Endothelial cell of umbilical vein (primary cell): ENCODE measurements around the gene ATG12. TPM values are rescaled to one million over a fixed set of nuclear protein-coding genes. Genes with fewer than 3 reads are reported as not detected.

Experiments used
- BruUV-seq: library from RNA; stranded (reverse); fragments of 400-500 nt; replicated peaks from 2 replicates; lab custom pipeline; 2021; lab: Mats Ljungman, UMichigan
- CTCF ChIA-PET: fragments of 300-600, 350-600 bp; sonication (Branson Sonifier 250); formaldehyde crosslinking; loops from one replicate; lab custom pipeline; 2021; ENCODE audit warnings: antibody characterized with exemption, inconsistent platforms; lab: Charles Lee
- POLR2A ChIA-PET: fragments of 300-600, 350-600 bp; sonication (Branson Sonifier 250); formaldehyde crosslinking; loops from one replicate; lab custom pipeline; 2021; ENCODE audit warnings: antibody characterized with exemption, inconsistent platforms; lab: Charles Lee
- DNase-seq: peaks from one replicate; pipeline ENCODE4 v3.0.0-alpha.2; 2011; ENCODE audit warnings: low read depth, low spot score
- FAIRE-seq: peaks from 2 replicates; lab custom pipeline; 2011; peaks lifted over from hg19 to GRCh38; lab: Jason Lieb, UNC
- H2AFZ ChIP-seq: 2 replicates; pipeline ENCODE4 v1.6.0; 2012; ENCODE audit warnings: low read depth, low read length, control low read depth, inconsistent platforms
- H3K27ac ChIP-seq: 2 replicates; pipeline ENCODE4 v1.5.1; 2011; ENCODE audit warnings: low read depth, mild to moderate bottlenecking, control low read depth, low read length, moderate library complexity; ENCODE audit not compliant: insufficient read depth
- H3K27me3 ChIP-seq, 2 experiments: 2 replicates each; pipeline versions ENCODE4 v1.6.0 to v1.6.1; 2011; ENCODE audit warnings: low read length in 2 of 2, mixed read lengths in 1 of 2; ENCODE audit not compliant: control insufficient read depth in 2 of 2, insufficient read depth in 2 of 2
- H3K36me3 ChIP-seq, 2 experiments: 2 replicates in 1 of 2; 3 replicates in 1 of 2; pipeline ENCODE4 v1.5.1; 2011; ENCODE audit warnings: low read length in 2 of 2, mild to moderate bottlenecking in 1 of 2, moderate library complexity in 1 of 2; ENCODE audit not compliant: control insufficient read depth in 2 of 2, insufficient read depth in 2 of 2; ENCODE audit errors: extremely low read depth in 1 of 2
- H3K4me1 ChIP-seq: 3 replicates; pipeline ENCODE4 v1.5.1; 2011; ENCODE audit warnings: mild to moderate bottlenecking, low read length; ENCODE audit not compliant: control insufficient read depth, insufficient read depth; ENCODE audit errors: extremely low read depth
- H3K4me2 ChIP-seq: 2 replicates; pipeline ENCODE4 v1.6.1; 2011; ENCODE audit warnings: low read length, control low read depth, mixed read lengths; ENCODE audit not compliant: insufficient read depth
- H3K4me3 ChIP-seq, 3 experiments: fragments of 200-600 bp in 1 of 3; sonication (generic), shearing (Covaris generic) in 1 of 3; replicated peaks in 1 of 3; 2 replicates each; pipeline ENCODE4 v1.5.1; 2011 to 2016; ENCODE audit warnings: control low read depth in 3 of 3, low read length in 3 of 3, mild to moderate bottlenecking in 2 of 3, inconsistent platforms in 1 of 3, low read depth in 1 of 3, moderate library complexity in 1 of 3; ENCODE audit not compliant: insufficient read depth in 1 of 3
- H3K79me2 ChIP-seq: 2 replicates; pipeline ENCODE4 v1.6.0; 2012; ENCODE audit warnings: low read length, inconsistent platforms; ENCODE audit not compliant: control insufficient read depth, insufficient read depth
- H3K9ac ChIP-seq: replicated peaks from 2 replicates; pipeline ENCODE3; 2011; ENCODE audit warnings: low read length, control low read depth; ENCODE audit not compliant: insufficient read depth; ENCODE audit errors: extremely low read depth
- H3K9me1 ChIP-seq: replicated peaks from 3 replicates; pipeline ENCODE4 v1.6.0; 2011; ENCODE audit warnings: mild to moderate bottlenecking, low read length; ENCODE audit not compliant: control insufficient read depth, insufficient read depth; ENCODE audit errors: extremely low read depth
- H3K9me3 ChIP-seq: replicated peaks from 2 replicates; pipeline ENCODE4 v1.5.1; 2012; ENCODE audit warnings: low read length, inconsistent platforms; ENCODE audit not compliant: control insufficient read depth, insufficient read depth
- H4K20me1 ChIP-seq: replicated peaks from 2 replicates; pipeline ENCODE3; 2011; ENCODE audit warnings: mild to moderate bottlenecking, low read length; ENCODE audit not compliant: control insufficient read depth, insufficient read depth; ENCODE audit errors: extremely low read depth
- CTCF ChIP-seq, 2 donors: IDR thresholded peaks; 1 replicate in 1 of 2; 2 replicates in 1 of 2; pipeline ENCODE4 v1.5.1; 2011; ENCODE audit warnings: low read length in 2 of 2, mild to moderate bottlenecking in 2 of 2, moderate library complexity in 2 of 2, control low read depth in 1 of 2, inconsistent platforms in 1 of 2, low read depth in 1 of 2; ENCODE audit not compliant: insufficient read depth in 1 of 2; ENCODE audit errors: extremely low read depth in 1 of 2
- EZH2 ChIP-seq: IDR thresholded peaks from 2 replicates; pipeline ENCODE4 v1.6.1; 2012; ENCODE audit warnings: borderline replicate concordance, low read depth, mild to moderate bottlenecking, moderate library complexity, low read length, inconsistent platforms; ENCODE audit not compliant: severe bottlenecking
- FOS ChIP-seq: IDR thresholded peaks from 2 replicates; pipeline ENCODE4 v1.6.1; 2011; ENCODE audit warnings: mild to moderate bottlenecking, low read length, moderate library complexity, borderline replicate concordance; ENCODE audit not compliant: insufficient read depth
- GATA2 ChIP-seq: IDR thresholded peaks from 2 replicates; pipeline ENCODE4 v1.7.0; 2011; ENCODE audit warnings: low read depth, mild to moderate bottlenecking, moderate library complexity, mixed read lengths, low read length; ENCODE audit not compliant: insufficient read length, insufficient read depth
- JUN ChIP-seq: IDR thresholded peaks from 2 replicates; pipeline ENCODE4 v1.6.1; 2011; ENCODE audit warnings: borderline replicate concordance, low read depth; ENCODE audit not compliant: insufficient read length, insufficient read depth
- MYC ChIP-seq: IDR thresholded peaks from one replicate; pipeline ENCODE4 v1.6.1; 2011; ENCODE audit warnings: mild to moderate bottlenecking, low read depth, low read length
- POLR2A ChIP-seq: IDR thresholded peaks from 2 replicates; pipeline ENCODE4 v1.6.1; 2012; ENCODE audit warnings: low read depth, mild to moderate bottlenecking, control low read depth, low read length
- POLR2AphosphoS5 ChIP-seq: IDR thresholded peaks from 2 replicates; pipeline ENCODE4 v1.6.1; 2012; ENCODE audit warnings: low read depth, mild to moderate bottlenecking, control low read depth, low read length, moderate library complexity; ENCODE audit not compliant: insufficient read depth
- dilution Hi-C: fragments of 300-500 bp; cut with MboI; formaldehyde crosslinking; loops from one replicate; pipeline ENCODE4 v1.15.0; 2019; ENCODE audit warnings: low sequenced_read_pairs; ENCODE audit not compliant: extremely low pct_ligation_motif_present
- intact Hi-C: fragments of 100-400 bp; cut with micrococcal nuclease; formaldehyde crosslinking; loops from one replicate; pipeline ENCODE4 v1.10.0; 2022
- polyA plus RNA-seq, 4 experiments: library from polyadenylated mRNA; depleted of rRNA in 3 of 4; stranded (reverse) in 3 of 4; unstranded in 1 of 4; fragments of >200 nt; gene quantifications; 2 replicates each; pipeline versions ENCODE4 v1.2.1 to v1.2.3, GENCODE V29; 2011 to 2012; ENCODE audit warnings: missing spikeins in 1 of 4
- total RNA-seq: library from RNA; stranded (reverse); gene quantifications from 2 replicates; pipeline ENCODE4 v1.2.3, GENCODE V29; 2021
- TF ChIP-seq, protein P1 (sequence below): IDR thresholded peaks from 2 replicates; pipeline ENCODE4 v1.6.1; 2011; ENCODE audit not compliant: insufficient read depth, insufficient read length

Gene ATG12
- total and polyA plus RNA-seq, 2 donors (not counting 3 experiments of a cell fraction or from before 2014, with no cell fraction given), result 27.5 to 62.0 TPM

DNA sequence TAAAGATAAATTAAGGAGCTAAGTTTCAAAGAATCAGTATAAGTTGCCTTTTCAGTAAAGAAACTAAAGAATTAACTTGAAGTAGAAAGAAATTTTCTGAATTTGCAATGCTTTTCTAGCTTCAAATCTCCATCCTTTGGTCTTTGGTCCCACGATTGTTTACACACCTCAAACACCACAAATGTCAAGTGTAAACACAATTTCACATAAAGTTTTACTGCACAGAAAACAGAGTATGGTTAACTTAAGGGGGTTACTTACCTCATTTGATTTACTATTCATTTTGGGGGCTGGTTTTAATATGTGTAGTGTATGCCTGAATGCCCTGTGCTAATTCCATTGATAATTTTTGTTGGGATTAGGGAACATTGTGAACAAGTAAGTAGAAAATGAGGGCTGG, 29.0 kb downstream of the ATG12 start:
- peaks cover 23% of the 10 kb centered on the region for H3K4me1 ChIP-seq
- H3K9me1 ChIP-seq, result no peaks in the 10 kb centered on the region
- no peaks in the 10 kb centered on the region for H3K79me2 ChIP-seq
- H3K27me3 ChIP-seq, result peaks cover 23 to 29% of the 10 kb centered on the region in 2 experiments
- FAIRE-seq (no peak), DNase-seq (no peak)
- intact Hi-C loops, result no loop called here
- H3K27ac ChIP-seq, result no peak overlapping the region
- H3K9me3 ChIP-seq, result no peaks in the 10 kb centered on the region
- no peak overlapping the region for H3K4me2 ChIP-seq
- TF ChIP-seq CTCF (IDR thresholded peaks at IDR 0.05; ENCODE audit: extremely low read depth in 1 of 2, insufficient read depth in 1 of 2, low read depth in 1 of 2, low read length in 2 of 2) (no peak), POLR2AphosphoS5 (no peak), FOS (no peak), EZH2 (no peak), POLR2A (no peak), MYC (no peak), JUN (no peak), GATA2 (no peak)
- TF ChIP-seq, protein P1, sequence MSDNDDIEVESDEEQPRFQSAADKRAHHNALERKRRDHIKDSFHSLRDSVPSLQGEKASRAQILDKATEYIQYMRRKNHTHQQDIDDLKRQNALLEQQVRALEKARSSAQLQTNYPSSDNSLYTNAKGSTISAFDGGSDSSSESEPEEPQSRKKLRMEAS, result no peak
- H3K36me3 ChIP-seq, result no peaks in the 10 kb centered on the region
- H3K9ac ChIP-seq, result no peak overlapping the region
- H2AFZ ChIP-seq, result no peak overlapping the region
- ChIA-PET CTCF (no interaction called here), POLR2A (no interaction called here)
- no peaks in the 10 kb centered on the region for H4K20me1 ChIP-seq
- no peak overlapping the region for H3K4me3 ChIP-seq
- BruUV-seq, result no TSS peak
- dilution Hi-C loops, result no loop called here
